HG03196 (cell line): ENCODE results near the gene PLXNB2.

ENCODE experiments used
- ATAC-seq: cut with Tn5 transposase; IDR thresholded peaks from one replicate; pipeline ENCODE4 v1.9.1; 2021; ENCODE audit not compliant: unreplicated experiment

PLXNB2 gene

GRCh38 chr22:50255099-50255498 lies 52.3 kb downstream of the PLXNB2 start:
- ATAC-seq = no peak

GRCh38 chr22:50253941-50254340 lies 53.5 kb downstream of the PLXNB2 start:
- ATAC-seq = no peak

GRCh38 chr22:50253046-50253915 lies 54.2 kb downstream of the PLXNB2 start:
- no peak for ATAC-seq

DNA sequence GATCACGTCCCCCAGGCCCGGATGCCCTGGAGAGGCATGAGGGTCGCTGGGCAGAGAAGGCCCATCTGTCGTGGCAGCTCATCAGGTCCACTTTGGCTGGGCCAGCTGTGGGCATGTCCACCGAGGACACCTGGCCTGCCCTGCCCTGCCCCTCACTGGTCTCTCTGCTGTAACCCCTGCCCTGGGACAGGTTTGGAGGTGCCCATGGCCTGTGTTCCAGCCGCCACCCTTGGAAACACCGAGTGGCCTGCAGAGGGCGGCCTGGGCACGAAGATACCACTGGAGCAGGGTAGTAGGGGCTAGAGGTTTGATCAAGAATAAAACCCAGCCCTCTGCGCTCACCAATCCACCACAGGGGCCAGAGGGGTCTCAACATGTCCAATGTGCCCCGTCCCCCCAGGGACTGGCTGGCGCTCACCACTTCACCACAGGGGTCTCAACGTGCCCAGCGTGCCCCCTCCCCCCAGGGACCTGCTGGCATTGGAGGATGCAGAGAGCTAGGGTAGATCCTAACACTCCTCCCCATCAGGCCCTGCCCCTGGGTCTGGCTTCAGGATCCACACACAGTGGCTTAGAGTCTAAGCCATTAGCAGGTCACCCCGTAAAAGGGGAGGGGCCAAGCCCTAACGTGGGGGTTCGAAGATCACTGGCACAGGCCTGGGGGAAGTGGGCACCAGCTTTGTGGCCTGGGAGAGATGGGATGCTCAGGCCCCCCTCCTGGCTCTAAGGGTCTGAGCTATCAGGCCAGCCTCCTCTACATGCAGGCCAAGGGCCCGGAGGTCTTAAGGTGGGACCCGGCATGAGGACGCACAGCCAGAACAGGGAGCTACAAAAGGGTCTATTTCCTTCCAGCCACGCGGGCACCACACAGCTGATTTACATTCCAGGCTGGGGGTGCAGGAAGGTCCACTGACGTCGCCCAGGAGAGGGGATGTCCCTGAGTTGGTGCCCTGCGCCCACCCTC lies 55.1 kb downstream of the PLXNB2 start:
- ATAC-seq = peak; percentile 31

GRCh38 chr22:50251477-50252081 lies 55.9 kb downstream of the PLXNB2 start:
- no peak for ATAC-seq

GRCh38 chr22:50250555-50251476 lies 56.6 kb downstream of the PLXNB2 start, which contains the start of gene HDAC10:
Gene HDAC10, minus strand, starts transcription at chr22:50251265. Its CDS starts 233 bp downstream, at chr22:50251032.
- ATAC-seq = peak; percentile 44

DNA sequence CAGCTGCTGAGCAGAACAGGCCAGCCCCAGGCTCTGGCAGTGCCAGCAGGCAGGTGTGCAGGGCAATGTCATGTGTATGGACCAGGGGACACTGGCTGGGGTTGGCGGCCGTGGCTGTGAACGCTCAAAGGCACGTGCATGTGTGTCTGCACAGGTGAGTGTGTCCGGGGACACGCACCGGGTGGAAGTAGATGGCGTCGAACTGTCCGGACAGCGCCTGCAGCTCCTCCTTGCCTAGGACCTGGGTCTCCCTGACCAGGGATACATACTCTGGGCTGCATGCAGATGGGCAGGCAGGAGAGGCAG lies 57.2 kb downstream of the PLXNB2 start:
- ATAC-seq = no peak

- ATAC-seq = no peak
Observed at GRCh38 chr22:50249341-50250248, 57.9 kb downstream of the PLXNB2 start.

GRCh38 chr22:50248196-50249081 lies 59.0 kb downstream of the PLXNB2 start:
- no peak for ATAC-seq

- ATAC-seq = no peak
Observed at GRCh38 chr22:50247748-50248147, 59.7 kb downstream of the PLXNB2 start.

DNA sequence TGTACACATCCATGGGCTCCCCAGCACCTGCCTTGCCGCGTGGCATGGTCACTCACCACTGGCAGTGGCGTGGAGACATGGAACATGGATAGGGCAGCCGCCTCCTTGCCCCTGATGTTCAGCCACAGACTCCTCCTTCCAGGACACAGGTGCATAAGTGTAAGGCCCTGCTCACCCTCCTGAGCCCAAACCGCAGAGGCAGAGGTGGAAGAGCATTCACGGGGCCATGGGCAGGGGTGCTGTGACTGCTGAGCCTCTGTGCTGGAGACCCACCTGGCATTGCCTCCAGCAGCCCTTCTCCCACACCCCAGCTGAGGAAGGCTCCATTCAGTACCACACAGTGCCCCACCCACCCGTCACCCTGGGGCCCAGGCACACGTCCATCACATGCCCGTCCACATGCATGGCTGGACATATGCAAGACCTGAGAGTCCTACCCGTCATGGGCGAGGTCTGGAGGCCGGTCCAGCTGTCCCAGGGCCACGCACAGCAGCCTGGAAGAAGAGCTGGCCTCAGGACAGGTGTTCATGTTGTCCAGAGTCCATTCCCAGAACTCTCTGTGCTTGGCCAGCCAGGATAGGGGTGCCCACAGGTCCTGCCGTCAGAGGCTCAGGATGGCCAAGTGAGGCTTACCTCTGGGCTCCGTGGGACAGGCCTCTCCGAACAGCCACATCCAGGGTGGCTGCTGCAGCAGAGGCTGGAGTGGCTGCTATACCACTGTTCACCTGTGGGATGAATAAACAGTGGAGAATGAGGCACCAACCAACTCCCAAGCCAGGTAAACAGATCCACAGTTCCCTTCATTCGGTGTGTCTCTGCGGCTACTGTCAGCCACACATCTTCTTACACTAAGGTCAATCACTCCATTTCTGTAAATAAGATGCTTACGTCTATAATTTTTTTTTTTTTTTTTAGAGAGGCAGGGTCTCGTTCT lies 60.9 kb downstream of the PLXNB2 start:
- ATAC-seq = no peak

DNA sequence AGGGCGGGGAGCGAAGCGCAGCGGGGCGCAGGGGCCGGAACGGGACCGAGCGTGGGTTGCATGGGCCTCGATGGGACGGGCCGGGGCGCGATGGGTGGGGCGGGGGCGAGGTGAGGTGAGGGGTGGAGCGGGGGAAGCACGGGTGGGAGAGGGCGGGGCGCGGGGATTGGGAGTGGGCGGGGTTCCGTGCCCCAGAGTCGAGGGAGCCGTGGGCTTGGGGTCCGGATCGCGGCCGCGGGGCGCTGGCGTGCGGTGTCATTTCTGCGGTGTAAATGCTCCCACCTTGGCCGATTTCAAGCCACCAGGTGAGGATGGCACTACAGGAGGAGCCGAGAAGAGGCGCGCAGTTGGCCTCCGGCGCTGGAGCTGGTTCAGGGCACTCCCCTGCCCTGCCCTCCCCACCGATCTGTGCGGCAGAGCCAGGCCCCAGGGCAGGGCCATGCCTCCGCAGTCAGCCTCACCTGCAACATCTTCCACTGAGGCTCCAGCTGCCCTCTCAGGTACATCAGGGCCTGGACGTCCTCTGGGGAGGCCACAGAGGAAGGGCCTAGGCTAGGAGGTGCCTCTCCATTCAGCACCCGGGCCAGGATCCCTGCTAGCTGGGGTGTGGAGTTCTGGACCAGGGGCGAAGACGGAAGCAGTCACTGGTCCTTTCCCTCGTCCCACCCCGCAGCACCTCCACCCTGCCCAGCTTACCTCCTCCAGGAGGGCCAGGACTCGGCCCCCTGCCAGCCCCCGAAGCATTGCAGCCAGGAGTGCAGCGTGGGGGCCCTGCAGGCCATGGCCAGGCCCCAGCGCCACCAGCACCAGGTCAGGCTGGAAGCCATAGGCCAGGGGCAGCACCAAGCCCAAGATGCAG lies 62.0 kb downstream of the PLXNB2 start:
- ATAC-seq = no peak

GRCh38 chr22:50244420-50245213 lies 62.8 kb downstream of the PLXNB2 start, which contains the start of gene TUBGCP6:
Gene TUBGCP6, minus strand, starts transcription at chr22:50245023. Its CDS starts 564 bp downstream, at chr22:50244459.
- peak; percentile 65 for ATAC-seq

DNA sequence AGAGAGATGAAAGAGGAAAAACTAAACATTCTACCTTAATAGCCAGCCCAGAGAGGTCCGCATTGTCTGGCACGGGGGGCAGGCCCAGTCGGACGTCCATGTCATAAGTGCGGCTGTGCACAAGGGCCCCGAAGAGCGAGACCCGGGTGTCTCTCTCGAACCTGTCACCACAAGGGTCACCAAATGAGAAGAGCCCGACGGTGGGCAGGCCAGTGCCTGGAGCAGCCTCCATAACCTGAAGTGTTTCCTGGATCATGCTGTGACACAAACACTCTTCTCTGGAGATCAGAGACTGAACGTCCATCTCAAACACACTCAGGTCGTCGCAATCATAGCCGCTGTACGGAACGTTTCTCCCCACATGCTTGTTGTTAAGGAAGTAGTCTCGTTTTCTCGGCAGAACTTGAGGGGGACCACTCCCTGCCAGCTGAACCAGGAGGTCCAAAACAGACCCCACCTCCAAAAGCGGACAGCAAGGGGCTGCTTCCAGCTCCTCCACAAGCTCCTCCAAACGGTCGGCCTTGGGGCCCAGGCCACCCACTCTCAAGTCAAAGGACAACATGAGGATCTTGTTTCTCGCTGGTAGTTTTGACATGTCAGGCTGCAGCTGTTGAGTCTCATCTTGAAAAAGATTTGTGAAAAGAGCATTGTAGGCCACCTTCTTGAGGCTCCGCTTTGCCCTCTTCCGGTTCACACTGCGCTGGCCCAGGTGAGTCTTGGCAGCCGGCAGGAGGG lies 63.6 kb downstream of the PLXNB2 start:
- ATAC-seq = no peak
